ENCODE results near the gene CCHCR1.
A peak's percentile ranks its signal among the peaks of the same experiment; 100 is the strongest.

Gene CCHCR1

DNA sequence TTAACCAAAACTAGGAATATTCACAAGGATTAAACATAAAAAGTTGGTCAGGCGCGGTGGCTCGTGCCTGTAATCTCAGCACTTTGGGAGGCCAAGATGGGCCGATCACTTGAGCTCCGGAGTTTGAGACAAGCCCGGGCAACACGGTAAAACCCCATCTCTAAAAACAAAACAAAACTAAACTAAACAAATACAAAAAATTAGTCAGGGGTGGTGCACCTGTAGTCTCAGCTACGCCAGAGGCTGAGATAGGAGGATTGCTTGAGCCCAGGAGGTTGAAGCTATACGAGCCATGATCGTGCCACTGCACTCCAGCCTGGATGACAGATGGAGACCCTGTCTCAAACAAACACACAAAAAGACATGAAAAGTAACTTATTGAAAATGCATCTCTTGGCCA, 21.9 kb downstream of the CCHCR1 start:
- no peak for DNase-seq (ENCODE audit: extremely low spot score)
- POLR2A ChIA-PET: no interaction called here
- no peak for TF ChIP-seq FOXK2 (IDR thresholded peaks at IDR 0.05)
- no peak for TF ChIP-seq ZNF384 (IDR thresholded peaks at IDR 0.05)
- no peak for TF ChIP-seq SUZ12 (IDR thresholded peaks at IDR 0.05)
- no peak for TF ChIP-seq CTBP1 (IDR thresholded peaks at IDR 0.05; ENCODE audit: borderline replicate concordance)
- CTCF ChIA-PET: interaction anchor here (0.6 kb wide), 1 partner anchor 48 kb away, joined by 3 read pairs; no protein-coding TSS in a partner anchor

DNA sequence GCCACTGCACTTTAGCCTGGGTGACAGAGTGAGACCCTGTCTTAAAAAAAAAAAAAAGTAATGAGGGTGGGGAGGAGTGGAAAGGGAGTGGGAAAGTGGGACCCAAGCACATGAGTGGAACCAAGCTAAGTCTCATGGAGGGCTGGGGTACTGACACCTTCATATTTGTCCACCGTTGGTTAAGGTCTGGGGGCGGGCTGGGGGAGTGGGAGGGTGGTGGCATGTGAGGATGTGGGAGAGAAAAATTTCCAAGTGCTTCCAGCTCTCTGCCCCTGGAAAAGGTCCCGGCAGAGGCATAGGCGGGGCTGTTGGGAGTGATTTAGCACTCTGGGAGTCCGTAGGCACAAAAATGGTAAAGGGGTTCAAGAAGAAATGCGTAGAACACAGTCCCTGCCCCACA, 24.8 kb downstream of the CCHCR1 start:
- ChIA-PET CTCF (interaction anchor here (1.3 kb wide), 1 partner anchor 60 kb away, joined by 4 read pairs; no protein-coding TSS in a partner anchor), POLR2A (no interaction called here)
- no peak for DNase-seq (ENCODE audit: extremely low spot score)
- no peak for TF ChIP-seq FOXK2 (IDR thresholded peaks at IDR 0.05)
- no peak for TF ChIP-seq ZNF384 (IDR thresholded peaks at IDR 0.05)
- TF ChIP-seq HDGF (IDR thresholded peaks at IDR 0.05; ENCODE audit: borderline replicate concordance): no peak
- no peak for TF ChIP-seq FOXM1 (IDR thresholded peaks at IDR 0.05; ENCODE audit: borderline replicate concordance)
- no peak for TF ChIP-seq ELF4 (IDR thresholded peaks at IDR 0.05)
- TF ChIP-seq L3MBTL2 (conservative IDR thresholded peaks at IDR 0.05): no peak

DNA sequence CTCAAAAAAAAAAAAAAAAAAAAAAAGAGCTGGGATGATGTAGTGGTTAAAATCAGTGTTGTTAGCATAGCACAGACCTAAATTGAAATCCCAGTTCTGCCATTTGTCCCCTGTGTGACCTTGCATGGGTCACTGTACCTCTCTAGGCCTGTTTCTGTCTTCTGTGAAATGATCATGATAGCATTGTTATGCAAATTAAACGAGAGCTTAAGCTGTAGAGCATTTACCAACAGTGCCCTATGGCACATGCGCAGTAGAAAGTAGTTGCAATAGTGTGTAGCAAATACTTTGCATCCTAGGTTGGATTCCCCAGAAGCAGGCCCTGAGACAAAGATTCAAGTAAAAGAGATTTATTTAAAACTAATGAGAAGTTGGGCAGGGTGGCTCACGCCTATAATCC, 26.0 kb downstream of the CCHCR1 start:
- ChIA-PET CTCF (interaction anchor here (0.6 to 1.3 kb wide), 2 partner anchors 61 to 1186 kb away, joined by 4 to 6 read pairs; no protein-coding TSS in a partner anchor), POLR2A (no interaction called here)
- no peak for DNase-seq (ENCODE audit: extremely low spot score)
- no peak for TF ChIP-seq TARDBP (IDR thresholded peaks at IDR 0.05)
- TF ChIP-seq, protein P1, sequence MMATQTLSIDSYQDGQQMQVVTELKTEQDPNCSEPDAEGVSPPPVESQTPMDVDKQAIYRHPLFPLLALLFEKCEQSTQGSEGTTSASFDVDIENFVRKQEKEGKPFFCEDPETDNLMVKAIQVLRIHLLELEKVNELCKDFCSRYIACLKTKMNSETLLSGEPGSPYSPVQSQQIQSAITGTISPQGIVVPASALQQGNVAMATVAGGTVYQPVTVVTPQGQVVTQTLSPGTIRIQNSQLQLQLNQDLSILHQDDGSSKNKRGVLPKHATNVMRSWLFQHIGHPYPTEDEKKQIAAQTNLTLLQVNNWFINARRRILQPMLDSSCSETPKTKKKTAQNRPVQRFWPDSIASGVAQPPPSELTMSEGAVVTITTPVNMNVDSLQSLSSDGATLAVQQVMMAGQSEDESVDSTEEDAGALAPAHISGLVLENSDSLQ (IDR thresholded peaks at IDR 0.05): no peak

DNA sequence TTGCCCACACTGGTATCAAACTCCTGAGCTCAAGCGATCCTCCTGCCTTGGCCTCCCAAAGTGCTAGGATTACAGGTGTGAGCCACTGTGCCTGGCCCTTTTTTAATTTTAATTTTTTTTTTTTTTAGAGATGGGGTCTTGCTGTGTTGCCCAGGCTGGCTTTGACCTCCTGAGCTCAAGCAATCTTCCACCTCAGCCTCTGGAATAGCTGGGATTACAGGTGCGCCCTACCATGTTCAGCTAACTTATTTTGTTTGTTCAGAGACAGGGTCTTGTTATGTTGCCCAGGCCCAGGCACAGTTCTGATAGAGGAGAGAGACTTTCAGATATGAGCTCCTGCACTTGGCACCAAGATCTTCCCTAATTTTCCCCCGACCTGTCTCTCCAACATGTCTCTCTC, 26.9 kb downstream of the CCHCR1 start:
- CTCF ChIA-PET: interaction anchor here (0.5 to 1.3 kb wide), 3 partner anchors 9 to 1917 kb away, joined by 3 to 4 read pairs (median 3); partner anchors contain the start of gene PSORS1C2

DNA sequence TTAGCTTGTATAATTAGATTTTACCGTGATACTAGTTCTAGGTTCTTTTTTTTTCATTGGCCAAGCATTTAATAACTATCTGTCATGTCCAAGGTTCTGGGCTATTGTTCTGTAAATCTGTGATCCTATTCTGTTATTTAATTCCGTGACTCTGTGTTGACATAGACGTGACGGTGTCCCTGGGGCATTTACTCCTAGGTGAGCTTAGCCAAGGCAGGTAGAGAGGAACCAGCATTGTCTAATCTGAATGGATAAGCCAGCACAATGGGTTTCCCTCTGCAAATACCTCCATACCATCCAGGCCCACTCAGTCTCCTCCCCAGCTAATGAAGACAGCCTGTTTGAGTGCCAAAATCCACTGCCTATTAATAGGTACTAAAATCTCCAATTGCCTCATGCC, 28.5 kb downstream of the CCHCR1 start:
- CTCF ChIA-PET: interaction anchor here (0.6 to 2.2 kb wide), 5 partner anchors 12 to 61 kb away, joined by 3 to 11 read pairs (median 3); partner anchors contain the start of gene PSORS1C1
- POLR2A ChIA-PET: interaction anchor here (1.6 to 1.8 kb wide), 2 partner anchors 12 to 24 kb away, joined by 4 read pairs; no protein-coding TSS in a partner anchor
- no peak for DNase-seq (ENCODE audit: extremely low spot score)
- TF ChIP-seq CTBP1 (IDR thresholded peaks at IDR 0.05; ENCODE audit: borderline replicate concordance): no peak
- no peak for TF ChIP-seq HDGF (IDR thresholded peaks at IDR 0.05; ENCODE audit: borderline replicate concordance)
- TF ChIP-seq, protein P1 (IDR thresholded peaks at IDR 0.05): no peak
- no peak for TF ChIP-seq NFRKB (IDR thresholded peaks at IDR 0.05)
- no peak for TF ChIP-seq LEF1 (IDR thresholded peaks at IDR 0.05; ENCODE audit: borderline replicate concordance)
- TF ChIP-seq FOXM1 (IDR thresholded peaks at IDR 0.05; ENCODE audit: borderline replicate concordance): no peak
- TF ChIP-seq ARNT (IDR thresholded peaks at IDR 0.05): no peak
- no peak for TF ChIP-seq L3MBTL2 (conservative IDR thresholded peaks at IDR 0.05)
- TF ChIP-seq FOXA1 (IDR thresholded peaks at IDR 0.05): no peak
- TF ChIP-seq SUZ12 (IDR thresholded peaks at IDR 0.05): no peak
- no peak for TF ChIP-seq ELF4 (IDR thresholded peaks at IDR 0.05)
- no peak for TF ChIP-seq SP1 (IDR thresholded peaks at IDR 0.05)
- no peak for TF ChIP-seq BHLHE40 (IDR thresholded peaks at IDR 0.05; ENCODE audit: borderline replicate concordance)
- no peak for TF ChIP-seq TARDBP (IDR thresholded peaks at IDR 0.05)
- no peak for TF ChIP-seq ZNF384 (IDR thresholded peaks at IDR 0.05)
- no peak for TF ChIP-seq FOXK2 (IDR thresholded peaks at IDR 0.05)

More for the DNA sequence above, 26.9 kb downstream of the CCHCR1 start:
- POLR2A ChIA-PET: interaction anchor here (1.6 kb wide), 1 partner anchor 10 kb away, joined by 4 read pairs; no protein-coding TSS in a partner anchor
- no peak for DNase-seq (ENCODE audit: extremely low spot score)
- TF ChIP-seq LEF1 (IDR thresholded peaks at IDR 0.05; ENCODE audit: borderline replicate concordance) (no peak), HDGF (IDR thresholded peaks at IDR 0.05; ENCODE audit: borderline replicate concordance) (no peak), SUZ12 (IDR thresholded peaks at IDR 0.05) (no peak), ELF4 (IDR thresholded peaks at IDR 0.05) (no peak), FOXA1 (IDR thresholded peaks at IDR 0.05) (no peak), NFRKB (IDR thresholded peaks at IDR 0.05) (no peak), CTBP1 (IDR thresholded peaks at IDR 0.05; ENCODE audit: borderline replicate concordance) (no peak), ARNT (IDR thresholded peaks at IDR 0.05) (no peak), L3MBTL2 (conservative IDR thresholded peaks at IDR 0.05) (no peak), ZNF384 (IDR thresholded peaks at IDR 0.05) (no peak), SP1 (IDR thresholded peaks at IDR 0.05) (no peak), BHLHE40 (IDR thresholded peaks at IDR 0.05; ENCODE audit: borderline replicate concordance) (no peak), TARDBP (IDR thresholded peaks at IDR 0.05) (no peak), FOXM1 (IDR thresholded peaks at IDR 0.05; ENCODE audit: borderline replicate concordance) (no peak)
- TF ChIP-seq, protein P1 (IDR thresholded peaks at IDR 0.05): no peak

DNA sequence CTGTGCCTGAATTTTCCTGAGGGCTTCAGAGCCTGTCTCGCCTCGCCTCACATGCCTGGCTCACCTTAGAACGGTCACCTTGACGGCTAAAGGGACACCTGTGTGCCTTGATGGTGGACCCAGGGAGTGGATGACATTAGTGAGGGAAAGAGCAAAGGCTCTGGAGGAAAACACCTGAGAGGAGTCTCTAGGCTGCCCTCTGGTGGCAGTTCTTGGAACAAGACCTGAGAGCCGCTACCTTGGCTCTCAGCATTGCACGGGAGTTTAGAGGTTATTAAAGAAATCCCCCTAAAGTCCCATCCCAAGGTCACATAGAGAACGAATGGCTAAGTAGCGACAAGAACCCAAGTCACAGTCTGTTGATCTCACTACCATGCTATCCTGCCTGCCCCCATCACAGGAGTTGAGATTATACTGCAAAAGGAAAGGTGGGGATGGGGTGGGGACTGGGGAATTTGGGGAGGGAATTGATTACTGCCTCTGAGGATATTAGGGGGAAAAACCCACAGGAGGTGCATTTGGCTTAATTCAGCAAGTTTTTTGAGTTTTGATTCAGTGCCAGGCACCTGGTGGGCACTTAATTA, 29.4 kb downstream of the CCHCR1 start:
- ChIA-PET CTCF (interaction anchor here (0.6 to 2.2 kb wide), 5 partner anchors 11 to 62 kb away, joined by 3 to 11 read pairs (median 5); no protein-coding TSS in a partner anchor), POLR2A (no interaction called here)
- no peak for TF ChIP-seq TARDBP (IDR thresholded peaks at IDR 0.05)
- no peak for TF ChIP-seq CTBP1 (IDR thresholded peaks at IDR 0.05; ENCODE audit: borderline replicate concordance)
- TF ChIP-seq, protein P1 (IDR thresholded peaks at IDR 0.05): no peak
- TF ChIP-seq BHLHE40 (IDR thresholded peaks at IDR 0.05; ENCODE audit: borderline replicate concordance): no peak
- TF ChIP-seq SP1 (IDR thresholded peaks at IDR 0.05): no peak
- no peak for TF ChIP-seq L3MBTL2 (conservative IDR thresholded peaks at IDR 0.05)
- TF ChIP-seq ELF4 (IDR thresholded peaks at IDR 0.05): no peak
- peak; percentile 76 for DNase-seq (ENCODE audit: extremely low spot score)

Measured in HEK293T (cell line).